Astrocyte of the cerebellum (primary cell): ENCODE results near the gene TSPOAP1.
A peak's percentile ranks its signal among the peaks of the same experiment; 100 is the strongest.

Experiments
- DNase-seq: peaks from one replicate; pipeline ENCODE4 v3.0.0-alpha.2; 2011; ENCODE audit warnings: low read depth
- H3K4me3 ChIP-seq: 2 replicates; pipeline ENCODE4 v1.5.1; 2011; ENCODE audit warnings: mild to moderate bottlenecking, low read depth, low read length, moderate library complexity
- in situ Hi-C: cut with HindIII; loops from 2 replicates; pipeline ENCODE4 v1.10.0; 2017; ENCODE audit warnings: low sequenced_read_pairs
- TF ChIP-seq, protein P1 (sequence below): IDR thresholded peaks from 2 replicates; pipeline ENCODE4 v1.5.1; 2012; ENCODE audit warnings: low read length, low read depth, moderate library complexity, mild to moderate bottlenecking; ENCODE audit errors: missing control alignments

Gene TSPOAP1

GRCh38 chr17:58272367-58273280, 56.0 kb downstream of the TSPOAP1 start:
- H3K4me3 ChIP-seq = no peak overlapping the region
- in situ Hi-C loops = no loop called here
- TF ChIP-seq, protein P1, sequence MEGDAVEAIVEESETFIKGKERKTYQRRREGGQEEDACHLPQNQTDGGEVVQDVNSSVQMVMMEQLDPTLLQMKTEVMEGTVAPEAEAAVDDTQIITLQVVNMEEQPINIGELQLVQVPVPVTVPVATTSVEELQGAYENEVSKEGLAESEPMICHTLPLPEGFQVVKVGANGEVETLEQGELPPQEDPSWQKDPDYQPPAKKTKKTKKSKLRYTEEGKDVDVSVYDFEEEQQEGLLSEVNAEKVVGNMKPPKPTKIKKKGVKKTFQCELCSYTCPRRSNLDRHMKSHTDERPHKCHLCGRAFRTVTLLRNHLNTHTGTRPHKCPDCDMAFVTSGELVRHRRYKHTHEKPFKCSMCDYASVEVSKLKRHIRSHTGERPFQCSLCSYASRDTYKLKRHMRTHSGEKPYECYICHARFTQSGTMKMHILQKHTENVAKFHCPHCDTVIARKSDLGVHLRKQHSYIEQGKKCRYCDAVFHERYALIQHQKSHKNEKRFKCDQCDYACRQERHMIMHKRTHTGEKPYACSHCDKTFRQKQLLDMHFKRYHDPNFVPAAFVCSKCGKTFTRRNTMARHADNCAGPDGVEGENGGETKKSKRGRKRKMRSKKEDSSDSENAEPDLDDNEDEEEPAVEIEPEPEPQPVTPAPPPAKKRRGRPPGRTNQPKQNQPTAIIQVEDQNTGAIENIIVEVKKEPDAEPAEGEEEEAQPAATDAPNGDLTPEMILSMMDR = no peak
- no peak for DNase-seq

DNA sequence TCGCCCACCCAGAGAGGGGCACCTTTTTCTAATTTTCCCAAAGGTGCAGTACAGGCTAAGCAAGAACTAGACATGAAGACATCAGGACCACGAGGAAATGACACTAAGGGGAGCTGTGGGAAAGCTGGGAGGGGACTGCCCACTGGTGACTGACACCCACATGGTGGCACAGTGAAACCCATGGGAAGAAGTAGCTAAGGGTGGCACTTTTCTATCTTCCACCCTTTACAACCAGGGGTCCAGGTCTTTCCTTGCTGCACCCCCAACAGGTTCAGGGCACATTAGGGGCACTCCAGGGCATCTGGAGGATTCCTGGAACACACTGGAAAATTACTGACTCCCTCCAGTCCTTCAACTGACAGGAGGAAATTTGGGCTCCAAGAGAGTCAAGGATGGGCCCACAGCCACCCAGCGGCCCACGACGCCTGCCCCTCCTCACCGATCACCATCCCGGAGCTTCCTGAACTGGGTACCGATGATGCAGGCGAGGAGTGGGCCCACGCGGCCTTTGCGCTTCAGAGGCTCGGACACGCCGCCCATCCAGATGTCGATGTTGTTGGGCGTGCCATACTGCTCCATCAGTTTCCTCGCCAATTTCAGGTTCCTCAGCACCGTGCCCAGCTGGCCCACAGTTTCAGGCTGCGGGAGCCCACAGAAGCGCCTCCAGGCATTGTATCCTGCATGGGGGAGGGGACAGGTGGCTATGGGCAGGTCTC, 57.2 kb downstream of the TSPOAP1 start:
- in situ Hi-C loops = no loop called here
- H3K4me3 ChIP-seq = no peak overlapping the region
- TF ChIP-seq, protein P1 = no peak
- DNase-seq = no peak

DNA sequence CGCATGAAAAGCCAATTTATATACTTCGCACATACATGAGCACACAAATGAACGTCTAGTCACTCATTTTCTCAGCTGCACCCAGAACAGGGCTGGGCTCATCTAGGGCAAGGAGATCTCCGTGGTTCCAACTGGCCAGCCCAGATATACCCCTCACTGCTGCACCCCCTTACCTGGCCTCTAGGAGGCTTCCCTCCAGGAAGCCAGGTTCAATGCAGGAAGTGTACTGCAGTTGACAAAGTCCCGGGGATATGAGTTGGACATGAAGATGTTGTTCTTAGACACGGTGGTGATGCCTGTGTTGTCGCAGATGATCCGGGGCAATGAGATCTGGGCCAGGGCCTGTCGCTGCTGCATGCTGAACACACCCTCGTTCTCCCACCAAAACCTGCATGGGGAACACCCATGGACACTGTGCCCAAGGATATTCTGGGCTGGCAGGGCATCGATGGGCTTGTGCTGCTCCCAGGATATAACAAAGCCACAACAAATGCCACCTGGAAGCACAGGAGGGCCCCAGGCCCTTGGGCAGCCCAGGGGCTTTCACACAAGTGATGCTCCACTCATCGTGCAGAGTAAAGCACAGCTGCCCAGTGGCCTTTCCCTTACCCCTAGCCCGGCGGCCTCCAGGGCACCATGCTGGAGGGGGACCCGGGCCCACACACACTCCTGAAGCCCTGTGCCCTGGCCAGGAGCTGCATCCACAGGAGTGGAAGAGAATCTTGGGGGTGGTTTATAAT, 57.9 kb downstream of the TSPOAP1 start:
- DNase-seq = no peak
- in situ Hi-C loops = no loop called here
- TF ChIP-seq, protein P1 = peak; percentile 19
- no peak overlapping the region for H3K4me3 ChIP-seq

GRCh38 chr17:58269557-58270291, 58.9 kb downstream of the TSPOAP1 start:
- TF ChIP-seq, protein P1 = no peak
- H3K4me3 ChIP-seq = no peak overlapping the region
- no peak for DNase-seq
- in situ Hi-C loops = no loop called here

- in situ Hi-C loops = no loop called here
- H3K4me3 ChIP-seq = no peak overlapping the region
- no peak for DNase-seq
- TF ChIP-seq, protein P1 = no peak
Observed at GRCh38 chr17:58268774-58269556, 59.6 kb downstream of the TSPOAP1 start.
